Measurements from ENCODE around the gene P2RX1. TPM values are rescaled to one million over a fixed set of nuclear protein-coding genes. Genes with fewer than 3 reads are reported as not detected.
"Not testable (repeated sequence)": the region's sequence is repeated elsewhere in the genome, so short reads cannot be mapped to it uniquely, and the experiment has no call there.

P2RX1 gene
- total RNA-seq, 2 donors from 2014 or later = 1.6 to 2.3 TPM

DNA sequence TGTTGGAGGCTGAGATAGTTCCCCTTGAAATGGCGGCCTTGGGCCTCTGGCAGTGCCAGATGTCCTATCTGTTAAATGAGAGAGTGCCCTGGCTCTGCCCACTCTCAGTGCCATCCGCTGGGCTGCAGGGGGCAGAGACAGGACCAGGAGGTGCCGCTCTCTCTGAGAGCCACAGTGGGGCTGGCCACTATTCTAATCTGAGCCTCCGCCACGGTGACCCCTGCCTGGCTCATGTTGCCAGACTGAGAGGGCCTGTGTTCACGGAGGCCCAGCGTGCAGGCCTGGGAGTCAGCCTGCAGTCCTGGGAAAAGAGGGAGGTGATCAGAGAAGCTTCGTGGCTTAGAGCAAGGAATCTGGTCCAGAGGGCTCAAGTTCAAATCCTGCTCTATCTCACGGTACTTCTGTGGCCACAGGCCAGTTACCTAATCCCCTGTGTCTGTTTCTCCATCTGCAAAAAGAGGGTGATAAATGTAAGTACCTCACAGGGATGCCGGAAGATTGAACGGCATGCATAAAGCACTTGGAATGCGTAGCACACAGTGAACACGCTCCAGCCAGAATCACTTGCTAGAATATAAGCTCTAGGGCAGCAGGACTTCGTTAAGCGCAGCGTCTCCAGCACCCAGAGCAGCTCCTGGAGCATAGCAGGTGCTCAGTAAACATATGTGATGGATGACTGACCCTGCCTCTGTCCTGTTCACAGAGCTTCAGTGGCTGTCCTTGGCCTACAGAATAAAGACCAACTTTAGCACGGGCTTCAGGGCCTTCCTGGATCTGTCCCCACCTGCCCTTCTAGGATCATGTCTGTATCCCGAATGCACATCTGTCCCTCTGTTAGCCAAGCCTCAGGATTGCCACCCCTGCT is 41.7 kb upstream of the P2RX1 start:
- peaks cover 56% of the 10 kb centered on the region for H3K4me1 Mint-ChIP-seq (ENCODE audit: low read depth)
- H3K27ac Mint-ChIP-seq = peak overlapping the region; percentile 51
- H3K4me3 Mint-ChIP-seq = no peak overlapping the region
- H3K9me3 Mint-ChIP-seq = no peaks in the 10 kb centered on the region
- no peak for ATAC-seq (replicated peaks in 1 of 2)
- DNase-seq = no peak
- H3K36me3 Mint-ChIP-seq (ENCODE audit: insufficient read depth in 2 of 2) = peaks cover 0 to 1% of the 10 kb centered on the region in 2 donors
- H3K27me3 Mint-ChIP-seq (ENCODE audit: low read depth) = no peaks in the 10 kb centered on the region

DNA sequence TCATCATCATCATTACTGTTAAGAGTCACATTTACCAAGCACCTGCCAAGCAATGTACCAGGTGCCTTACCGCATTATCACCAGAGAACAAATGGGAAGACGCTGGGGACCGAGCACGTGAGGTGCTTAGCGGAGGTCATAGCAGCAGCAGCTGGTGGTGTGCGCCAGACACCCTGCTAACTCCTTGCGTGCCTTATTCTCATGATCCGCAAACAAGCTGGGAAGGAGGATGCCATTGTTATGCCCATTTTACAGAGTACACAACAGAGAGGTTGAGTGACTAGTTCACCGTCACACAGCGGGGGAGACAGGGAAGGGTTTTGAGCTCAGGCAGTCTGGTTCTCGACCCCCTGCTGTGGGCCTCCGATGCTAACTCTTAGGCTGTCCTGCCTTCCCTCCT is 40.7 kb upstream of the P2RX1 start:
- Mint-ChIP-seq H3K27me3 (ENCODE audit: low read depth) (no peaks in the 10 kb centered on the region), H3K4me1 (ENCODE audit: low read depth) (peaks cover 46% of the 10 kb centered on the region), H3K36me3 (ENCODE audit: insufficient read depth in 2 of 2) (peaks cover 0 to 1% of the 10 kb centered on the region in 2 donors), H3K9me3 (no peaks in the 10 kb centered on the region), H3K4me3 (no peak overlapping the region), H3K27ac (peak overlapping the region; percentile 72)
- no peak for DNase-seq
- ATAC-seq (replicated peaks in 1 of 2) = no peak

DNA sequence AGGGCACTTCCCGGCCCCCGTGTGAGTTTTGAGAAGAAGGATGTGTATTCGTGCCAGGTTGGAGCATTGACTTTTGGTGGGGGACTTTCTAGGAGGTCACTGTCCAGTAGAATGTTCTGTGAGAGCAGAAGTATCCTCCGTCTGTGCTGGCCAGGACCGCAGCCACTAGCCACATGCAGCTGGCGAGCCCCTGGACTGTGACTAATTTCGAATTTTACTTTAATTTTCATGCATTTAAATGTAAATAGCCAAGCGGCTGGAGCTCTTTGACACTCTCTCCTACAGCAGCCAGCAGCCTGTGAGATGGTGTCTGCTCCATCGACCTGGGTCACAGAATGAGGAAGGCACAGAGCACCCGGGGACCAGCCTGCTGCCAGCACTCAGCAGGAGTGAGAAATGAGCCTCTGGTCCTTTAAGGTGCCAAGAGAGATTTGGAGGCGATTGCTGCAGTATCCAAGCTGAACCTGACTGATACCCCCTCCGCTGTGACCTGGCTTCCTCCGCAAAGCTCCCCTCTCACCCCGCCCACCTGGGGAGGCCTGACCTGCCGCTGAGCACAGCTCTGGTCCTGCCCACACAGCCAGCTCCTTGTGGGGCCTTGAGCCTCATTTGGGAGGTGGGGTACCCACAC is 40.2 kb upstream of the P2RX1 start:
- H3K9me3 Mint-ChIP-seq = no peaks in the 10 kb centered on the region
- no peak for ATAC-seq (replicated peaks in 1 of 2)
- DNase-seq = no peak
- peaks cover 0 to 1% of the 10 kb centered on the region in 2 donors for H3K36me3 Mint-ChIP-seq (ENCODE audit: insufficient read depth in 2 of 2)
- H3K27ac Mint-ChIP-seq = peak overlapping the region; percentile 72
- H3K4me1 Mint-ChIP-seq (ENCODE audit: low read depth) = peaks cover 41% of the 10 kb centered on the region
- no peaks in the 10 kb centered on the region for H3K27me3 Mint-ChIP-seq (ENCODE audit: low read depth)
- no peak overlapping the region for H3K4me3 Mint-ChIP-seq

DNA sequence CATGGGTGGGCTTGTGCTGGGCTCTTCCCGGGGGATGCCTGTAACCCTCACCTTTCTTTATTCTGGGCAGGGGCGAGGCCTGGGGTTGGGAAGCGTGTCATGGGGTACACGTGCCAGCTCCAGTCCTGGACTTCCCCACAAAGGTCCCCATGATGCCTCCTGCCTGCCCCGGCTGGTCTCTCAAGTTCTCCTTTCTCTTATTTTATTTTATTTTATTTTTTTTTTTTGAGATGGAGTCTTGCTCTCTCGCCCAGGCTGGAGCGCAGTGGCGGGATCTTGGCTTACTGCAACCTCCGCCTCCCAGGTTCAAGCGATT is 39.4 kb upstream of the P2RX1 start:
- Mint-ChIP-seq H3K9me3 (no peaks in the 10 kb centered on the region), H3K4me1 (ENCODE audit: low read depth) (peaks cover 33% of the 10 kb centered on the region), H3K4me3 (no peak overlapping the region), H3K27ac (no peak overlapping the region), H3K36me3 (ENCODE audit: insufficient read depth in 2 of 2) (peaks cover 0 to 1% of the 10 kb centered on the region in 2 donors), H3K27me3 (ENCODE audit: low read depth) (no peaks in the 10 kb centered on the region)
- DNase-seq (no peak), ATAC-seq (replicated peaks in 1 of 2) (no peak)

- H3K9me3 Mint-ChIP-seq = no peaks in the 10 kb centered on the region
- no peak overlapping the region for H3K27ac Mint-ChIP-seq
- H3K4me3 Mint-ChIP-seq = no peak overlapping the region
- no peak for ATAC-seq (replicated peaks in 1 of 2)
- no peaks in the 10 kb centered on the region for H3K27me3 Mint-ChIP-seq (ENCODE audit: low read depth)
- no peaks in the 10 kb centered on the region for H3K36me3 Mint-ChIP-seq (ENCODE audit: insufficient read depth in 2 of 2)
- no peak for DNase-seq
- peaks cover 27% of the 10 kb centered on the region for H3K4me1 Mint-ChIP-seq (ENCODE audit: low read depth)
These were observed 38.9 kb upstream of the P2RX1 start for GRCh38 chr17:3954976-3955672.

DNA sequence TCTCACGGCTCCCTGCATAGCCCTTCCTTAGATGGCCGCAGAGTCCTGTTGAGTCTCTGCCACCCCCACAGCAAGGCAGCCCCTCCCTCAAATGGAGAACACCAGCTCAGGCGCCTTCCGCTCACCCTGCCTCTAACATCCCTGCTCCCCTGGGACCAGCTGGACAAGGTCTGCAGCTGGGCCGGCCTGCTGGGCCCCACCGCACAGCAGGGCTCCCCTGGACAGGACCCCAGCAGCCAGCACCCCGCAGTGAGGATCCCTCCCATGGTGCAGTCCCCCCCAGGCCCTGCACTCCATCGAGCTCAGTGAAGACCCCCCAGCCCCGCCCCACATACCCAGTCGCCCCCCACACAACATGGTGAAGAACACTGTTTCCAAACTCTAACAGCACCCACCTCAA is 37.8 kb upstream of the P2RX1 start:
- Mint-ChIP-seq H3K9me3 (no peaks in the 10 kb centered on the region), H3K4me1 (ENCODE audit: low read depth) (peaks cover 17% of the 10 kb centered on the region), H3K36me3 (ENCODE audit: insufficient read depth in 2 of 2) (no peaks in the 10 kb centered on the region), H3K27me3 (ENCODE audit: low read depth) (no peaks in the 10 kb centered on the region), H3K27ac (no peak overlapping the region), H3K4me3 (no peak overlapping the region)
- ATAC-seq (replicated peaks in 1 of 2) = no peak
- DNase-seq = no peak

GRCh38 chr17:3953542-3953941 is 37.3 kb upstream of the P2RX1 start:
- Mint-ChIP-seq H3K4me3 (no peak overlapping the region), H3K9me3 (no peaks in the 10 kb centered on the region), H3K4me1 (ENCODE audit: low read depth) (peaks cover 16% of the 10 kb centered on the region), H3K27ac (no peak overlapping the region), H3K36me3 (ENCODE audit: insufficient read depth in 2 of 2) (no peaks in the 10 kb centered on the region), H3K27me3 (ENCODE audit: low read depth) (no peaks in the 10 kb centered on the region)
- DNase-seq (no peak), ATAC-seq (replicated peaks in 1 of 2) (no peak)

GRCh38 chr17:3952186-3952585 is 35.9 kb upstream of the P2RX1 start:
- Mint-ChIP-seq H3K27ac (no peak overlapping the region), H3K27me3 (ENCODE audit: low read depth) (no peaks in the 10 kb centered on the region), H3K9me3 (no peaks in the 10 kb centered on the region), H3K4me3 (no peak overlapping the region), H3K36me3 (ENCODE audit: insufficient read depth in 2 of 2) (peaks cover 0 to 3% of the 10 kb centered on the region in 2 donors), H3K4me1 (ENCODE audit: low read depth) (peaks cover 9% of the 10 kb centered on the region)
- ATAC-seq (replicated peaks in 1 of 2) (no peak), DNase-seq (no peak)

- no peak overlapping the region for H3K4me3 Mint-ChIP-seq
- no peaks in the 10 kb centered on the region for H3K9me3 Mint-ChIP-seq
- ATAC-seq (replicated peaks in 1 of 2) = no peak
- no peak for DNase-seq
- peaks cover 2% of the 10 kb centered on the region for H3K4me1 Mint-ChIP-seq (ENCODE audit: low read depth)
- H3K27ac Mint-ChIP-seq = no peak overlapping the region
- no peaks in the 10 kb centered on the region for H3K27me3 Mint-ChIP-seq (ENCODE audit: low read depth)
- H3K36me3 Mint-ChIP-seq (ENCODE audit: insufficient read depth in 2 of 2) = peaks cover 0 to 3% of the 10 kb centered on the region in 2 donors
These were observed 35.2 kb upstream of the P2RX1 start for GRCh38 chr17:3951420-3951819.

DNA sequence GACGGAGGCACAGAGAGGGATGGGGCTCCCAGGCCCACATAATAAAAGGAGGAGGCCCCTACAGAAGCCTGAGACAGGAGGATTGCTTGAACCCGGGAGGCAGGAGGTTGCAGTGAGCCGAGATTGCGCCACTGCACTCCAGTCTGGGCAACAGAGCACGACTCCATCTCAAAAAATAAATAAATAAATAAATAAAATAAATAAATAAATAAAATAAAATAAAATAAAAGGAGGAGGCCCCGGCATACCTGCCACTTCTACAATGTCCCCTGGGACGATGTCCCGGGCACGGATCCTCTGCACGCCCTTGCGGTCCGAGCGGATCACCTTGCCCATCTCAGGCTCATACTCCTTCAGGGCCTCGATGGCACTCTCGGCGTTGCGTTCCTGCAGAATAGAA is 34.7 kb upstream of the P2RX1 start:
- Mint-ChIP-seq H3K4me3 (no peak overlapping the region), H3K4me1 (ENCODE audit: low read depth) (no peaks in the 10 kb centered on the region), H3K36me3 (ENCODE audit: insufficient read depth in 2 of 2) (peaks cover 0 to 3% of the 10 kb centered on the region in 2 donors), H3K27me3 (ENCODE audit: low read depth) (no peaks in the 10 kb centered on the region), H3K9me3 (no peaks in the 10 kb centered on the region), H3K27ac (no peak overlapping the region)
- no peak for ATAC-seq (replicated peaks in 1 of 2)
- no peak for DNase-seq

GRCh38 chr17:3950584-3950983 is 34.3 kb upstream of the P2RX1 start:
- Mint-ChIP-seq H3K4me3 (no peak overlapping the region), H3K27me3 (ENCODE audit: low read depth) (no peaks in the 10 kb centered on the region), H3K4me1 (ENCODE audit: low read depth) (no peaks in the 10 kb centered on the region), H3K27ac (no peak overlapping the region), H3K9me3 (no peaks in the 10 kb centered on the region), H3K36me3 (ENCODE audit: insufficient read depth in 2 of 2) (peaks cover 2 to 3% of the 10 kb centered on the region in 2 donors)
- ATAC-seq (replicated peaks in 1 of 2) (no peak), DNase-seq (no peak)

DNA sequence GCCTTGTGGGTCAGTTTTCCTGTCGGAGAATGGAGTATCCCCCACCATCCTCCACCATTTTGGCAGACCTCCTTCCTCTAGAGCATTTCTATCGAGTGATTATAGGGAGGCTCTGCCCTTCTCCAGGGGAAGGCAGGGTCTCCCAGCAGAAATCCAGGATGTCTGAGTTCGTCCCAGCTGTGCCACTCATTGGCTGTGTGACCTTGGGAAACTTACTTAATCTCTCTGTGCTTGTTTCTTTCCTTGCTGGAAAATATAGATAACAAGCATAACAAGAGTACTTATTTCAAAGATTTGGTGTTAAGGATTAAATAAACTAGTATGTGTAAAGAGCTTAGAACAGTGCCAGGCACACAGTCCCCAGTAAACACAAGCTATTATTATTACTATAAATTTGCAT is 33.2 kb upstream of the P2RX1 start:
- peaks cover 2 to 3% of the 10 kb centered on the region in 2 donors for H3K36me3 Mint-ChIP-seq (ENCODE audit: insufficient read depth in 2 of 2)

DNA sequence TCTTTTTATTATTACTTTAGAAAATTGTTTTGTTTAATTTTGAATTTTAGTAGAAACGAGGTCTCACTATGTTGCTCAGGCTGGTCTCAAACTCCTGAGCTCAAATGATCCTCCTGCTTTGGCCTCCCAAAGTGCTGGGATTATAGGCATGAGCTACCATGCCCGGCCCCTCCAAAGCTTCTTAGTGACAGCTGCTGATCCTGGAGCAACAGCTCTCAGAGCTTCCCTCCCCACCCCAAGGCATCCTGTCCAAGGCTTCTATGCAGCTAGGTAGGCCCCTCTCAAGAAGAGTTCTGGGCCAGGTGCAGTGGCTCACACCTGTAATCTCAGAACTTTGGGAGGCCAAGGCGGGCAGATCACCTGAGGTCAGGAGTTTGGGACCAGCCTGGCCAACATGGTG is 32.3 kb upstream of the P2RX1 start:
- not testable (repeated sequence) for H3K9me3 Mint-ChIP-seq; H3K27me3 Mint-ChIP-seq (ENCODE audit: low read depth)

More for the DNA sequence above, 33.2 kb upstream of the P2RX1 start:
- Mint-ChIP-seq H3K4me1 (ENCODE audit: low read depth) (no peaks in the 10 kb centered on the region), H3K4me3 (no peak overlapping the region), H3K27ac (peak overlapping the region; percentile 84), H3K27me3 (ENCODE audit: low read depth) (no peaks in the 10 kb centered on the region), H3K9me3 (no peaks in the 10 kb centered on the region)
- no peak for ATAC-seq (replicated peaks in 1 of 2)
- no peak for DNase-seq

More for the DNA sequence above, 32.3 kb upstream of the P2RX1 start:
- not testable (repeated sequence) for H3K4me1 Mint-ChIP-seq (ENCODE audit: low read depth); H3K4me3 Mint-ChIP-seq; DNase-seq; H3K27ac Mint-ChIP-seq; ATAC-seq (replicated peaks in 1 of 2); H3K36me3 Mint-ChIP-seq (ENCODE audit: insufficient read depth in 2 of 2)

All from activated T-cell treated with anti-CD3 and anti-CD28 coated beads, Interleukin-2, amount 50 U/mL, for 72 hours (primary cell).